Spleen (tissue), 7 donors: ENCODE measurements around the gene ISM2.

Source experiments
- POLR2A ChIP-seq, 3 donors: fragments of 450-650 bp; IDR thresholded peaks; one replicate each; pipeline ENCODE4 v1.5.1; 2017; ENCODE audit warnings: antibody characterized with exemption in 3 of 3, mild to moderate bottlenecking in 1 of 3
- TF ChIP-seq, protein P1 (sequence below), 11 experiments: fragments of 200-600 bp in 7 of 11; fragments of 450-650 bp in 4 of 11; sonication (generic) in 4 of 11; IDR thresholded peaks in 8 of 11; conservative IDR thresholded peaks in 3 of 11; 1 replicate in 7 of 11; 2 replicates in 4 of 11; pipeline versions ENCODE4 v1.4.0 to v1.8.0; 2016 to 2021; ENCODE audit warnings: antibody characterized with exemption in 11 of 11, inconsistent platforms in 4 of 11, mild to moderate bottlenecking in 1 of 11
- donor health status: DM: no; HTN: no; CAD: no; lungs with moderate emphysema.
- donor health status: DM: no; HTN: no; CAD: no.
- donor health status: DM: no; HTN: no; CAD: no.

DNA sequence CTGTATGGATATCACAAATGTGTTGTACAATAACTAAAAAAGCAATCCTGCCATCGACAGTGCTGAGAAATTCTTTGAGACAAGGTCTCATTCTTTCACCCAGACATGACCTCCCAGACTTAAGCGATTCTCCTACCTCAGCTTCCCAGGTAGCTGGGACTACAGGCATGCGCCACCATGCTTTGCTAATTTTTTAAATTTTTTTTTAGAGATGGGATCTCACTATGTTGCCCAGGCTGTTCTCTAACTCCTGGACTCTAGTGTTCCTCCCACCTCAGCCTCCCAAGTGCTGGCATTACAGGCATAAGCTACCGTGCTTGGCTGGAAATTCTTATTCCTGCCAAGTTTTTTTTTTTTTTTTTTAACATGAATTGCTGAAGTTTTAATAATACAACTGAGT, 58.8 kb downstream of the ISM2 start:
- TF ChIP-seq, protein P1, sequence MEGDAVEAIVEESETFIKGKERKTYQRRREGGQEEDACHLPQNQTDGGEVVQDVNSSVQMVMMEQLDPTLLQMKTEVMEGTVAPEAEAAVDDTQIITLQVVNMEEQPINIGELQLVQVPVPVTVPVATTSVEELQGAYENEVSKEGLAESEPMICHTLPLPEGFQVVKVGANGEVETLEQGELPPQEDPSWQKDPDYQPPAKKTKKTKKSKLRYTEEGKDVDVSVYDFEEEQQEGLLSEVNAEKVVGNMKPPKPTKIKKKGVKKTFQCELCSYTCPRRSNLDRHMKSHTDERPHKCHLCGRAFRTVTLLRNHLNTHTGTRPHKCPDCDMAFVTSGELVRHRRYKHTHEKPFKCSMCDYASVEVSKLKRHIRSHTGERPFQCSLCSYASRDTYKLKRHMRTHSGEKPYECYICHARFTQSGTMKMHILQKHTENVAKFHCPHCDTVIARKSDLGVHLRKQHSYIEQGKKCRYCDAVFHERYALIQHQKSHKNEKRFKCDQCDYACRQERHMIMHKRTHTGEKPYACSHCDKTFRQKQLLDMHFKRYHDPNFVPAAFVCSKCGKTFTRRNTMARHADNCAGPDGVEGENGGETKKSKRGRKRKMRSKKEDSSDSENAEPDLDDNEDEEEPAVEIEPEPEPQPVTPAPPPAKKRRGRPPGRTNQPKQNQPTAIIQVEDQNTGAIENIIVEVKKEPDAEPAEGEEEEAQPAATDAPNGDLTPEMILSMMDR (IDR thresholded peaks at IDR 0.05 in 8 of 11, conservative IDR thresholded peaks at IDR 0.05 in 3 of 11), result no peak
- no peak for TF ChIP-seq POLR2A (IDR thresholded peaks at IDR 0.05)
